H1 (cell line): ENCODE measurements around the gene SERPINB12.

Source experiments
- CBX8 ChIP-seq: fragments of 300-800, 300-1000 bp; sonication (generic); IDR thresholded peaks from 2 replicates; pipeline ENCODE4 v1.7.1; 2016; ENCODE audit warnings: low read depth, low read length, borderline replicate concordance
- CREB1 ChIP-seq: IDR thresholded peaks from 2 replicates; pipeline ENCODE4 v1.6.1; 2012; ENCODE audit warnings: inconsistent platforms
- CTCF ChIP-seq, 3 experiments: IDR thresholded peaks; 1 replicate in 2 of 3; 2 replicates in 1 of 3; pipeline versions ENCODE4 v1.5.1 to v1.6.1; 2011; ENCODE audit warnings: low read length in 3 of 3, mild to moderate bottlenecking in 3 of 3, inconsistent platforms in 2 of 3, low read depth in 1 of 3, moderate library complexity in 1 of 3; ENCODE audit not compliant: insufficient read depth in 1 of 3; ENCODE audit errors: control extremely low read depth in 1 of 3
- EZH2 ChIP-seq: fragments of 200-600 bp; sonication (generic); IDR thresholded peaks from 2 replicates; pipeline ENCODE4 v1.7.1; 2012; ENCODE audit warnings: low read depth, mild to moderate bottlenecking, moderate library complexity, low read length, inconsistent platforms; ENCODE audit not compliant: severe bottlenecking
- GABPA ChIP-seq: IDR thresholded peaks from 2 replicates; pipeline ENCODE4 v1.6.1; 2011; ENCODE audit warnings: mild to moderate bottlenecking, low read length, moderate library complexity, borderline replicate concordance; ENCODE audit not compliant: insufficient read depth
- MAFK ChIP-seq: IDR thresholded peaks from 2 replicates; pipeline ENCODE4 v1.6.1; 2012; ENCODE audit warnings: low read depth, mild to moderate bottlenecking, improper control_type of control experiment, low read length
- NANOG ChIP-seq: IDR thresholded peaks from 2 replicates; pipeline ENCODE4 v1.6.1; 2011; ENCODE audit warnings: low read length, low read depth, mild to moderate bottlenecking, inconsistent platforms; ENCODE audit not compliant: insufficient read depth, poor library complexity, severe bottlenecking
- POLR2A ChIP-seq, 2 experiments: IDR thresholded peaks; 1 replicate in 1 of 2; 2 replicates in 1 of 2; pipeline ENCODE4 v1.6.1; 2011; ENCODE audit warnings: low read depth in 2 of 2, low read length in 2 of 2, mild to moderate bottlenecking in 2 of 2; ENCODE audit errors: control extremely low read depth in 1 of 2
- POLR2AphosphoS5 ChIP-seq: IDR thresholded peaks from 2 replicates; pipeline ENCODE4 v1.6.1; 2011; ENCODE audit warnings: low read depth, low read length
- RFX5 ChIP-seq: IDR thresholded peaks from 2 replicates; pipeline ENCODE4 v1.6.1; 2011; ENCODE audit warnings: low read depth, low read length, improper control_type of control experiment, borderline replicate concordance
- SRF ChIP-seq: IDR thresholded peaks from 2 replicates; pipeline ENCODE4 v1.6.1; 2011; ENCODE audit warnings: mild to moderate bottlenecking, low read depth, low read length, moderate library complexity

- no peak for TF ChIP-seq CTCF (IDR thresholded peaks at IDR 0.05; ENCODE audit: control extremely low read depth in 1 of 3, insufficient read depth in 1 of 3, low read depth in 1 of 3, low read length in 3 of 3)
- TF ChIP-seq GABPA = no peak
- TF ChIP-seq MAFK = no peak
- no peak for TF ChIP-seq POLR2AphosphoS5
- TF ChIP-seq EZH2 = no peak
- TF ChIP-seq CREB1 = no peak
- no peak for TF ChIP-seq POLR2A (IDR thresholded peaks at IDR 0.05; ENCODE audit: control extremely low read depth in 1 of 2, low read depth in 2 of 2, low read length in 2 of 2)
- no peak for TF ChIP-seq SRF
- no peak for TF ChIP-seq CBX8
- TF ChIP-seq NANOG = no peak
- TF ChIP-seq RFX5 = no peak
Observed at GRCh38 chr18:63520053-63520685, 22.0 kb upstream of the SERPINB12 start.
